Activated CD4-positive, alpha-beta T cell treated with anti-CD3 and anti-CD28 coated beads for 36 hours (primary cell): Measurements from ENCODE around the gene ATXN1. TPM values are rescaled to one million over a fixed set of nuclear protein-coding genes. Genes with fewer than 3 reads are reported as not detected.

Experiments used
- ATAC-seq: fragments of 200-7000 bp; cut with Tn5 transposase; one replicate; pipeline ENCODE4 v1.10.0; 2021; ENCODE audit warnings: mild to moderate bottlenecking, moderate library complexity
- CTCF ChIA-PET: fragments of 350-600 bp; sonication (Branson Sonifier 250); formaldehyde crosslinking; loops from one replicate; lab custom pipeline; 2021; ENCODE audit warnings: antibody characterized with exemption; lab: Charles Lee
- POLR2A ChIA-PET: fragments of 350-600 bp; sonication (Branson Sonifier 250); formaldehyde crosslinking; loops from one replicate; lab custom pipeline; 2021; ENCODE audit warnings: antibody characterized with exemption, inconsistent platforms; lab: Charles Lee
- DNase-seq: peaks from one replicate; pipeline ENCODE4 v3.0.0-alpha.2; 2020
- H3K27ac Mint-ChIP-seq: one replicate; pipeline ENCODE4 v1.8.0; 2021; ENCODE audit warnings: mixed read lengths
- H3K27me3 Mint-ChIP-seq: one replicate; pipeline ENCODE4 v1.8.0; 2021; ENCODE audit warnings: mixed read lengths
- H3K36me3 Mint-ChIP-seq: one replicate; pipeline ENCODE4 v1.8.0; 2021; ENCODE audit warnings: low read depth, mixed read lengths
- H3K4me1 Mint-ChIP-seq: one replicate; pipeline ENCODE4 v1.8.0; 2021; ENCODE audit warnings: mixed read lengths
- H3K4me3 Mint-ChIP-seq: one replicate; pipeline ENCODE4 v1.8.0; 2021; ENCODE audit warnings: mild to moderate bottlenecking, moderate library complexity, mixed read lengths
- H3K9me3 Mint-ChIP-seq: one replicate; pipeline ENCODE4 v1.8.0; 2021; ENCODE audit warnings: low read depth, mixed read lengths
- intact Hi-C, 2 experiments: fragments of 100-400 bp; cut with DNase I in 1 of 2; cut with micrococcal nuclease in 1 of 2; formaldehyde crosslinking; loops; one replicate each; pipeline versions ENCODE4 v1.14.2 to v1.15.1; 2022 to 2024; cut with DNase I, micrococcal nuclease
- total RNA-seq, 2 experiments: library from RNA; stranded (reverse); gene quantifications; one replicate each; pipeline ENCODE4 v1.2.3, GENCODE V29; 2021

Gene ATXN1
- total RNA-seq, 2 experiments from 2014 or later: 19.8 to 22.8 TPM

DNA sequence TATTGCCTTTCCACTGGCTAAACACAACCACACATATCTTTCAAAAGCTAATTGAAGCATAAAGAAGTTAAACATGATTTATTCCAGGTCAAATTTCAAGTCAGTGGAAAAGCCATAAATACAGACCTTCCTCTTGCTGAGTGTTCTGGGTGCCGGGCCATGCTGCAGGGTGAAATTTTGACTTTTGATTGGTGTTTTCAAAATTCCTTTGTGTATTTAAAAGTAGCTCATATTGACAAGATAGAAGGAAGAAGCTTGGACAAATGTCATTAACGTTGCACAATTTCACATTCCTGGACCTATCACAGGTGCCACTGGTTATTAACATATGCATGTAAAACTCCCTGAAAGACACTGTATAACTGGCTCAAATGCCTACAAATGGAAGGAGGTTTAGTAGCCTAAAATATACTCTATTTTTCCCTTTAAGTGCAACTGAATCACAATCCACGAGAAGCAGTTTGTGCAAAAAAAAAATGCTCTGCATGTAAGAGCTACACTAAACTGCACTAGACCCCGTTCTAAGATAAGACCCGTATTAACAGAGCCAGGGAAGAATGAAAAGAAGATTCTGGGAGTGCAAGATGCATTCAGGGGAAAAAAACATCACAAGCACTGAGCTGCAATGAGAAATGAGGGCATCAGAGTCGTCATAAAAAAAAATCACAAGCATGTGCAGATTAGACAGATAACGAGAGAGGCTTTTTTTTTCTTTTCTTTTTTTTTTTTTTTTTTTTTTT lies 30.4 kb downstream of the ATXN1 start:
- peaks cover 61% of the 10 kb centered on the region for H3K4me1 Mint-ChIP-seq
- CTCF ChIA-PET: interaction anchor here (0.7 to 1.7 kb wide), 7 partner anchors 8 to 354 kb away, joined by 3 to 4 read pairs (median 3); no protein-coding TSS in a partner anchor
- peak; percentile 8 for ATAC-seq
- intact Hi-C loops: loop anchor here (1.0 to 2.0 kb wide), 2 partner anchors 30 to 46 kb away; partner anchors contain the start of gene ATXN1 (in 1 of the 2)
- no peaks in the 10 kb centered on the region for H3K9me3 Mint-ChIP-seq
- no peak for DNase-seq
- peaks cover 7% of the 10 kb centered on the region for H3K36me3 Mint-ChIP-seq
- H3K27me3 Mint-ChIP-seq: no peaks in the 10 kb centered on the region
- H3K4me3 Mint-ChIP-seq: peak overlapping the region; percentile 20
- H3K27ac Mint-ChIP-seq: peak overlapping the region; percentile 35
- POLR2A ChIA-PET: interaction anchor here (0.7 to 1.3 kb wide), 2 partner anchors 26 to 32 kb away, joined by 7 to 10 read pairs; no protein-coding TSS in a partner anchor

DNA sequence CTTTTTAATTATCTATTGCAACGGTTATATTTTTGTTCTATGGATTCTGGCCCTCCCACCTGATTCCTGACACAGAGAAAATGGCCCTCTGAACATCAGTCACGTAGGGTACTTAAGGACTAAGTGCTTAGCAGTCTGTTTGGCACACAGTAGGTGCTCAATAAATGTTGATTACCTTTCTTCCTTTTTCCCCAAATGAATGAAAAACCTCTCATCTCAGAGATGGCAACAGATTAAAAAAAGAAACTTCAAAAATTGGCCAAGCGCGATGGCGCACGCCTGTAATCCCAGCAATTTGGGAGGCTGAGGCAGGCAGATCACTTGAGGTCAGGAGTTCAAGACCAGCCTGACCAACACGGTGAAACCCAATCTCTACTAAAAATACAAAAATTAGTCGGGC lies 31.5 kb downstream of the ATXN1 start:
- no peak for DNase-seq
- ChIA-PET POLR2A (interaction anchor here (0.8 kb wide), 1 partner anchor 16 kb away, joined by 3 read pairs; no protein-coding TSS in a partner anchor), CTCF (interaction anchor here (1.1 to 1.4 kb wide), 4 partner anchors 13 to 34 kb away, joined by 3 to 5 read pairs (median 4); no protein-coding TSS in a partner anchor)
- peaks cover 10% of the 10 kb centered on the region for H3K36me3 Mint-ChIP-seq
- H3K4me3 Mint-ChIP-seq: no peak overlapping the region
- no peak for ATAC-seq
- no peaks in the 10 kb centered on the region for H3K9me3 Mint-ChIP-seq
- H3K4me1 Mint-ChIP-seq: peaks cover 73% of the 10 kb centered on the region
- intact Hi-C loops: loop anchor here in 1 of 2 experiments (2.0 kb wide), 2 partner anchors 17 to 31 kb away; partner anchors contain the start of gene ATXN1
- H3K27me3 Mint-ChIP-seq: no peaks in the 10 kb centered on the region
- peak overlapping the region; percentile 59 for H3K27ac Mint-ChIP-seq

DNA sequence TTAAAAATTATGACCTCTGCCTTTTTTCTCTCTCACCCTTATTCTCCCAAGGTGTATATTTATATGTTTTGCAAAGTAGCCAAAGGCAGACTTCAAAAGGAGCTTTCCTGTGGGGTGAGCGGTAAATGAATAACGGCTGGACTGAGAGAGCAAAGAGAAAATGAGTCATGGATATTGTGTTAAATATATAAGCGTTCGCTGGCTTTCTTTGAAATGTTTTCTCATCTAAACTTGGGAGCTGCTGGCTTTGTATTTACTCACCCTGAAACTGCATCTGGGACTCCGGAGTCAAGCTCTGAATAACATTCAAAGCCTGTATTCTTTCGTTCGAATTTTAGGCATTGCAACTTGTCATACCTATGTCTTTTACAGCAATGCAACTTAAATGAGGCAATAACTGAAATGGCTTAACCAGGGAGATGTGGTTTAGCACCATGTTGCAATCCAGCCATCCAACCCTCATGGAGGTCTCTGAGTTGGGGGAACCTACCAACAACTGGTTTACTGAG lies 32.0 kb downstream of the ATXN1 start:
- CTCF ChIA-PET: interaction anchor here (1.1 to 1.4 kb wide), 4 partner anchors 13 to 35 kb away, joined by 3 to 5 read pairs (median 4); no protein-coding TSS in a partner anchor
- Mint-ChIP-seq H3K27me3 (no peaks in the 10 kb centered on the region), H3K4me1 (peaks cover 74% of the 10 kb centered on the region), H3K27ac (peak overlapping the region; percentile 59), H3K9me3 (no peaks in the 10 kb centered on the region), H3K4me3 (no peak overlapping the region), H3K36me3 (peaks cover 10% of the 10 kb centered on the region)
- POLR2A ChIA-PET: interaction anchor here (0.8 kb wide), 1 partner anchor 15 kb away, joined by 3 read pairs; no protein-coding TSS in a partner anchor
- intact Hi-C loops: loop anchor here in 1 of 2 experiments (2.0 kb wide), 1 partner anchor 16 kb away; no protein-coding TSS in a partner anchor
- peak; percentile 73 for ATAC-seq
- peak; percentile 16 for DNase-seq

DNA sequence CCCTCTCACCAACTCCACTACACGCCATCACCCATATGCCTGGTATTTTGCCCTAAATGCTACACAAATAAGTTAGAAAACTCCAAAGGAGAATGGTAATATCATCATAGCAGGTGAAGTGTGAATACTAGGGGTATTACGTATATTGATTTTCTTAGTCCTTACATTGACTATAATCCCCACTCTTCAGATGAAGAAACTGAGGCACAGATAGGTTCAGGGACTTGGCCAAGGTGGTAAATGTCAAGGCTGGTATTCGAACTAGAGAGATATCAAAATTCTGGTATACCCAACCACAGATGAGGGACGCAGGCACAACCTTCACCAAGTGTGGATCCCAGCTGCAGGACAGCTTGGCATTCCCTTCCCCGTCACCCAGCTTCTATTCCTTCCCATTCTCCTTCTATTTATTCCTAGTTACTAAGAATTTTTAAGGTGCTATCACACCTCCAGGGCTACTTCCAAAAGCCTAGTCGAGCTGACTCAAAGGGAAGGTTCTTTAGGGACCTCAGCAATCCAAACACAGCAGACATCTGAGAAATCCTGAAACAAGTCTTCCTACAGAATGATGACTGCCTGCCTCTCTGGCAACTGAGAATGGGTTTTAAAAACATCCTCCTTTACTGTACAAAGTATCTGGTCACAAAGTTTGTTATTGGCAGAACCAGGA lies 32.6 kb downstream of the ATXN1 start:
- no peak overlapping the region for H3K4me3 Mint-ChIP-seq
- no peaks in the 10 kb centered on the region for H3K27me3 Mint-ChIP-seq
- peaks cover 75% of the 10 kb centered on the region for H3K4me1 Mint-ChIP-seq
- peaks cover 5% of the 10 kb centered on the region for H3K36me3 Mint-ChIP-seq
- ATAC-seq (peak; percentile 3), DNase-seq (no peak)
- POLR2A ChIA-PET: interaction anchor here (0.8 to 1.0 kb wide), 2 partner anchors 14 to 16 kb away, joined by 3 read pairs; no protein-coding TSS in a partner anchor
- H3K9me3 Mint-ChIP-seq: no peaks in the 10 kb centered on the region
- CTCF ChIA-PET: interaction anchor here (1.1 to 1.4 kb wide), 4 partner anchors 12 to 35 kb away, joined by 3 to 5 read pairs (median 4); no protein-coding TSS in a partner anchor
- intact Hi-C loops: loop anchor here in 1 of 2 experiments (2.0 kb wide), 1 partner anchor 16 kb away; no protein-coding TSS in a partner anchor
- H3K27ac Mint-ChIP-seq: peak overlapping the region; percentile 59

DNA sequence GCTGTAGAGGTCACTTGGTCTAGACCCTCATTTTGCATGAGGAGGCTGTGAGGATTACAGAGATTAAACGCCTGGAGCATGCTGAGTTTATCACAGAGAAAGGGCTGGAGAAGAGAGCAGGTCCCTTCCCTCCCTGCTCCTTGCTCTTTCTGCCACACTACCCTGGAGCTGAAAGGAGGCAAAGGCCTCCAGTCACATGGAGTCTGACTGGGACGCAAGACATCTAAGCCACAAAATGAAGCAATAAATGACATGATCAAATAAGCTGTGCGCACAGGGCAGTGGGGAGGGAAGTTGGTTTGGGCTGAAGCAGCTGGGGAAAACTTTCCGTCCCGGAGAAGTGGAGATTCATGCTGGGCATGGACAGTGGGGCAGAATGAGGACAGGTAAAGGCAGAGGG lies 33.3 kb downstream of the ATXN1 start:
- DNase-seq (no peak), ATAC-seq (no peak)
- H3K9me3 Mint-ChIP-seq: no peaks in the 10 kb centered on the region
- H3K4me1 Mint-ChIP-seq: peaks cover 78% of the 10 kb centered on the region
- ChIA-PET CTCF (interaction anchor here (1.2 to 1.4 kb wide), 2 partner anchors 36 to 43 kb away, joined by 3 to 5 read pairs; no protein-coding TSS in a partner anchor), POLR2A (interaction anchor here (1.0 kb wide), 1 partner anchor 15 kb away, joined by 3 read pairs; no protein-coding TSS in a partner anchor)
- no peak overlapping the region for H3K4me3 Mint-ChIP-seq
- peaks cover 5% of the 10 kb centered on the region for H3K36me3 Mint-ChIP-seq
- no peak overlapping the region for H3K27ac Mint-ChIP-seq
- no peaks in the 10 kb centered on the region for H3K27me3 Mint-ChIP-seq
- intact Hi-C loops: loop anchor here in 1 of 2 experiments (2.0 kb wide), 1 partner anchor 15 kb away; no protein-coding TSS in a partner anchor

DNA sequence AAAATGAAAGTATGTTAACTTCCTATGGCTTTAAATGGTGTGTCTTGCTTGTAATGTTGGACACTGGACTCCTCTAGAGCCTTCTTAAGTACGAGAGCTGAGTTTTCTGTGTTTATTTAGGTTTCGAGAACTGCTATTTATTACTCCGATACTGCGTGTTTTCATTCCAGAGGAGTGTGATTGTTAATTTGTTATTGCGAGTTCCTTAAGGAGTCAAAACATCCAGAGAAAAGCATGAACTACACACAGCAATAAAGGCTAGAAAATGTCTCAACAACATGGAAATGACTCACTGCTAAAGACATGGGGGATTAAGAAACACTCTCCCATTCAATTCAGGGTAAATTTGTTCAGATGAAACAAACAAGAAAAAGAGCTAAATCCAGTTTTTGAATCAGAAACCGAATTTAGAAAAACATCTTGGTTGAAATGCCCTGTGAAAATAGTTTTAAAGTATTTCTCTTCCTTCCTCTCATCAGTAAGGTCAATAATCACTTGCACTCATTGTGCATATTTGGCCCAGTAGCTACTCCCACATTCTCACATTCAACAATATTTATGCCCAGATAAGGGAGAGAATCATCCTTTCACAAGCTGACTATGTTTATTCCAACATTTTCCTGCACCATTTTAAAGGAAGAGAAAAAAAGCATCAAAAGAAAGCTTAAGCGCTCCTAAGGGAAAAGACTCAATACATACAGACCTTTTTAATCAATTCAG lies 36.0 kb downstream of the ATXN1 start:
- POLR2A ChIA-PET: no interaction called here
- Mint-ChIP-seq H3K9me3 (no peaks in the 10 kb centered on the region), H3K36me3 (peaks cover 5% of the 10 kb centered on the region), H3K4me1 (peaks cover 58% of the 10 kb centered on the region), H3K4me3 (no peak overlapping the region), H3K27me3 (no peaks in the 10 kb centered on the region), H3K27ac (no peak overlapping the region)
- intact Hi-C loops: no loop called here
- ATAC-seq (no peak), DNase-seq (no peak)
- CTCF ChIA-PET: interaction anchor here (0.9 to 1.3 kb wide), 4 partner anchors 12 to 446 kb away, joined by 3 read pairs; no protein-coding TSS in a partner anchor

DNA sequence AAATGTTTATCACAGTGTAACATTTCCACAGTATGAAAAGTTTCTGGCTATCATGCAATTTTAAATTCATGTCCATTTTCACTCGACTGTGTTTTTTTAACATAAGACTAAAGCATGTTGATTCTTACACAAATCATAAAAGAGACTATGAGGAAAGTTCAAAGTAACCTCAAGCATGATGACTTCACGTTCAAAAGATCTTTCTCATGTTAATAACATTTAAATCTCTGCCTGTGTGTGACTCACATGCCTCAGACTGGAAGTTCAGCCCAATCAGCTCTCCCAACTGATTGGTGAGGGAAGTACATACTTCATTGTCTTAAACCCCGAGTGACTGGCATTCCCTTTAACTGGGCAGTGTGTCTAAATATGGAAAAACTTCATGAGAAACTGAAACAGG lies 37.4 kb downstream of the ATXN1 start:
- POLR2A ChIA-PET: no interaction called here
- peak overlapping the region; percentile 17 for H3K27ac Mint-ChIP-seq
- H3K4me3 Mint-ChIP-seq: no peak overlapping the region

DNA sequence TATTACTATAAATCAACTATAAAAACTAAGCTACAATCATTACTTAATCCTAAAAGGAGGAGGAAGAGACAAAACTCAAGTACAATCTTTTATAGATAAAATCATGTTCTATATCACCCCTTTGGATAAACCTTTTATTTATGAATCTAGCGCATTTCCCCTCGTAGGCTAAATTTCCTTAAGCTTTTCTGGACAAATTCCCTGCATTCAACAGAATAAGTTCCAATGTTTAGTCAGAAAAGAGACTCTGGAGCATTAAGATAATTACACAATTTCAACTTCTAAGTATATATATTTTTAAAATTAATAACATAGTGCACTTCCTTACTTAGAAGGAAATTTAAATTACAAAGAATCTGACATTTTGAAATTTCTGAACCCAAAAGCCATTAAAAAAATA lies 37.9 kb downstream of the ATXN1 start:
- intact Hi-C loops: loop anchor here in 1 of 2 experiments (5.0 kb wide), 1 partner anchor 41 kb away; no protein-coding TSS in a partner anchor
- ATAC-seq (no peak), DNase-seq (no peak)
- peaks cover 42% of the 10 kb centered on the region for H3K4me1 Mint-ChIP-seq
- peaks cover 5% of the 10 kb centered on the region for H3K36me3 Mint-ChIP-seq
- ChIA-PET CTCF (interaction anchor here (0.9 to 1.6 kb wide), 3 partner anchors 9 to 39 kb away, joined by 3 read pairs; no protein-coding TSS in a partner anchor), POLR2A (no interaction called here)
- H3K27me3 Mint-ChIP-seq: no peaks in the 10 kb centered on the region
- H3K27ac Mint-ChIP-seq: no peak overlapping the region
- H3K9me3 Mint-ChIP-seq: no peaks in the 10 kb centered on the region
- no peak overlapping the region for H3K4me3 Mint-ChIP-seq

More for the DNA sequence above, 37.4 kb downstream of the ATXN1 start:
- Mint-ChIP-seq H3K9me3 (no peaks in the 10 kb centered on the region), H3K27me3 (no peaks in the 10 kb centered on the region), H3K4me1 (peaks cover 47% of the 10 kb centered on the region), H3K36me3 (peaks cover 5% of the 10 kb centered on the region)
- intact Hi-C loops: loop anchor here (1.0 to 5.0 kb wide), 2 partner anchors 11 to 42 kb away; no protein-coding TSS in a partner anchor
- ATAC-seq (peak; percentile 88), DNase-seq (peak; percentile 29)
- CTCF ChIA-PET: interaction anchor here (1.4 to 1.6 kb wide), 2 partner anchors 9 to 25 kb away, joined by 3 read pairs; no protein-coding TSS in a partner anchor

DNA sequence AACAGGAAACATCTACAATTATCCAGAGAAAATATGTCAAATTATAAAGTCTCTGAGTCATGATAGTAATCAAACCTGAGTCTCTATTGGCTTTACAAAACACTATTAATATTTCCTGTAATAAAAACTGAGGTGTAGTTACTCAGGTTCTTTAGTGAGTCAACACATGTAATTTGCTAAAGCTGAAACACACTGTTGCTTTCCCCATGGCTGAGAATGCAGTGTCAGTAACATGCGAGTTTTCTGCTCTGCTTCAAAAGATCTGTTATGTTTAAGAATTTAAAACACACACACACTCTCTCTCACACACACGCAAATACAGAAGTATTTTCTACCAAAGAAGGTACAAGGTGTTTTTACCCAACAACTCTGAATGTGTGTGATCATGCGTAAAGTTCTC lies 38.6 kb downstream of the ATXN1 start:
- H3K27me3 Mint-ChIP-seq: no peaks in the 10 kb centered on the region
- ChIA-PET CTCF (interaction anchor here (0.9 to 1.6 kb wide), 3 partner anchors 8 to 40 kb away, joined by 3 read pairs; no protein-coding TSS in a partner anchor), POLR2A (no interaction called here)
- no peaks in the 10 kb centered on the region for H3K9me3 Mint-ChIP-seq
- peaks cover 42% of the 10 kb centered on the region for H3K4me1 Mint-ChIP-seq
- peaks cover 5% of the 10 kb centered on the region for H3K36me3 Mint-ChIP-seq
- intact Hi-C loops: loop anchor here in 1 of 2 experiments (5.0 kb wide), 1 partner anchor 40 kb away; no protein-coding TSS in a partner anchor
- no peak overlapping the region for H3K27ac Mint-ChIP-seq
- H3K4me3 Mint-ChIP-seq: no peak overlapping the region
- DNase-seq (no peak), ATAC-seq (no peak)

DNA sequence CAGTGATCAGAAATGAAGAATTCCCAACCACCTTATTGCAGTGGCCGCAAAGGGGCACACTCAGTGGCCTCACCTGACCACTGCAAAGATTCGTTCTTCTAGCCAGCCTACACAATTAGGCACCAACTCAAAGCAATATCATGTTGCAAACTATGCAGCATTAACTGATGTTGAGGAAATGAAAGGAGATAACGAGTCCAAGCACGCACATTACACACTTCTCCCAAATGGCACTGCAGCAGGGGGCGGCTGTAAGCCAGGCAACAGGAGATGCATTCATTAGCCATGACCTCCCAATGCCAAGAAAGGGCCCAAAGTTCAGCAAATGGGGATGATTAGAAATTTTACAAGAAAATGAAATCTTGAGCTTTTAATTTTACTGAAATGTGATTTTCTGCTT lies 39.3 kb downstream of the ATXN1 start:
- peaks cover 5% of the 10 kb centered on the region for H3K36me3 Mint-ChIP-seq
- POLR2A ChIA-PET: no interaction called here
- H3K9me3 Mint-ChIP-seq: no peaks in the 10 kb centered on the region
- no peaks in the 10 kb centered on the region for H3K27me3 Mint-ChIP-seq
- CTCF ChIA-PET: interaction anchor here (1.3 to 1.4 kb wide), 2 partner anchors 10 to 25 kb away, joined by 3 to 7 read pairs; no protein-coding TSS in a partner anchor
- no peak overlapping the region for H3K27ac Mint-ChIP-seq
- intact Hi-C loops: loop anchor here in 1 of 2 experiments (5.0 kb wide), 1 partner anchor 40 kb away; no protein-coding TSS in a partner anchor
- H3K4me3 Mint-ChIP-seq: no peak overlapping the region
- DNase-seq: no peak
- peaks cover 41% of the 10 kb centered on the region for H3K4me1 Mint-ChIP-seq
- no peak for ATAC-seq
